Measurements from ENCODE around the gene SLC25A39.

DNA sequence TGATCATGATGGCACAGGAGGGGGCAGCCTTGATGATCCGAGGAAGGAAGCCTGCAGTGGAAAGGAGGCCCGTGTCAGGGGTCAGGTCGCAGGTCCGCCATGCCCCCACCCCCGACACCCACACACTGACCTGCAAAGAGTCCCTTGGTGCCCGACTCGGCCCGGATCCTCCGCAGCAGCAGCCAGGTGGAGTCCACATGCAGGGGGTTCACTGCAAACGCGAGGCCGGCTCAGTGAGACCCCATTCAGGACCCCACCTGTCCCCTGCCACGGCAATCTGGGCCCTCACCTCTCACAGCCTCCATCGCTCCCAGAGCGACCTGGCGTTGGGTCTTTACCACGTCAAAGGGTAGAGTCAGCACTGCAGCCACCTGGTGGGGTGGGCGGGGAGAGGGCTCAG, 4.6 kb downstream of the SLC25A39 start:
- TF ChIP-seq EP300 (IDR thresholded peaks at IDR 0.05; ENCODE audit: low read length) = no peak
- no peak for TF ChIP-seq CBX8 (IDR thresholded peaks at IDR 0.05; ENCODE audit: borderline replicate concordance, extremely low read depth, low read depth, low read length, poor library complexity, severe bottlenecking)
- no peak for TF ChIP-seq HLTF (IDR thresholded peaks at IDR 0.05)
- TF ChIP-seq, protein P1, sequence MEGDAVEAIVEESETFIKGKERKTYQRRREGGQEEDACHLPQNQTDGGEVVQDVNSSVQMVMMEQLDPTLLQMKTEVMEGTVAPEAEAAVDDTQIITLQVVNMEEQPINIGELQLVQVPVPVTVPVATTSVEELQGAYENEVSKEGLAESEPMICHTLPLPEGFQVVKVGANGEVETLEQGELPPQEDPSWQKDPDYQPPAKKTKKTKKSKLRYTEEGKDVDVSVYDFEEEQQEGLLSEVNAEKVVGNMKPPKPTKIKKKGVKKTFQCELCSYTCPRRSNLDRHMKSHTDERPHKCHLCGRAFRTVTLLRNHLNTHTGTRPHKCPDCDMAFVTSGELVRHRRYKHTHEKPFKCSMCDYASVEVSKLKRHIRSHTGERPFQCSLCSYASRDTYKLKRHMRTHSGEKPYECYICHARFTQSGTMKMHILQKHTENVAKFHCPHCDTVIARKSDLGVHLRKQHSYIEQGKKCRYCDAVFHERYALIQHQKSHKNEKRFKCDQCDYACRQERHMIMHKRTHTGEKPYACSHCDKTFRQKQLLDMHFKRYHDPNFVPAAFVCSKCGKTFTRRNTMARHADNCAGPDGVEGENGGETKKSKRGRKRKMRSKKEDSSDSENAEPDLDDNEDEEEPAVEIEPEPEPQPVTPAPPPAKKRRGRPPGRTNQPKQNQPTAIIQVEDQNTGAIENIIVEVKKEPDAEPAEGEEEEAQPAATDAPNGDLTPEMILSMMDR (IDR thresholded peaks at IDR 0.05 in 2 of 3, conservative IDR thresholded peaks at IDR 0.05 in 1 of 3; ENCODE audit: insufficient read depth in 2 of 3, low read depth in 1 of 3, low read length in 3 of 3) = no peak
- TF ChIP-seq CBX5 (IDR thresholded peaks at IDR 0.05; ENCODE audit: borderline replicate concordance, low read depth) = no peak
- TF ChIP-seq EHMT2 (IDR thresholded peaks at IDR 0.05) = no peak
